GM18505 (cell line): ENCODE data around the gene PCDHGA1.
"Not testable (repeated sequence)": the region's sequence is repeated elsewhere in the genome, so short reads cannot be mapped to it uniquely, and the experiment has no call there.

Experiments used
- ATAC-seq: cut with Tn5 transposase; IDR thresholded peaks from one replicate; pipeline ENCODE4 v1.9.1; 2021; ENCODE audit not compliant: unreplicated experiment
- POLR2A ChIP-seq: IDR thresholded peaks from 4 replicates; pipeline ENCODE4 v1.6.1; 2011; ENCODE audit warnings: borderline replicate concordance; ENCODE audit not compliant: insufficient read depth, insufficient read length; ENCODE audit errors: extremely low read depth

PCDHGA1 gene

GRCh38 chr5:141330299-141331080 is at the start of gene PCDHGA1:
PCDHGA1 (plus strand) TSS chr5:141330514.
- peak; percentile 49 for ATAC-seq
- TF ChIP-seq POLR2A: no peak

GRCh38 chr5:141298376-141298775 is 31.9 kb upstream of the PCDHGA1 start:
- TF ChIP-seq POLR2A: no peak
- no peak for ATAC-seq

- no peak for ATAC-seq
- no peak for TF ChIP-seq POLR2A
Observed at GRCh38 chr5:141303756-141304155, 26.6 kb upstream of the PCDHGA1 start, which contains the start of gene SLC25A2. SLC25A2 (minus strand) TSS chr5:141304049; CDS start chr5:141303865, 184 bp downstream.

- ATAC-seq: no peak
- no peak for TF ChIP-seq POLR2A
Observed at GRCh38 chr5:141306630-141307029, 23.7 kb upstream of the PCDHGA1 start.

- no peak for TF ChIP-seq POLR2A
- no peak for ATAC-seq
Observed at GRCh38 chr5:141313711-141314110, 16.6 kb upstream of the PCDHGA1 start.

GRCh38 chr5:141316963-141317362 is 13.4 kb upstream of the PCDHGA1 start:
- not testable (repeated sequence) for ATAC-seq

GRCh38 chr5:141319202-141319601 is 11.1 kb upstream of the PCDHGA1 start:
- no peak for ATAC-seq
- TF ChIP-seq POLR2A: no peak

- no peak for ATAC-seq
- TF ChIP-seq POLR2A: no peak
Observed at GRCh38 chr5:141319699-141320098, 10.6 kb upstream of the PCDHGA1 start.

- peak; percentile 95 for ATAC-seq
- peak; percentile 98 for TF ChIP-seq POLR2A
Observed at GRCh38 chr5:141320225-141321169, 9.8 kb upstream of the PCDHGA1 start, which contains the start of gene TAF7. TAF7 (minus strand) TSS chr5:141320784; CDS start chr5:141320044, 740 bp downstream.

GRCh38 chr5:141322261-141322660 is 8.1 kb upstream of the PCDHGA1 start:
- TF ChIP-seq POLR2A: no peak
- ATAC-seq: no peak

- TF ChIP-seq POLR2A: no peak
- ATAC-seq: peak; percentile 81
Observed at GRCh38 chr5:141326088-141326854, 4.0 kb upstream of the PCDHGA1 start.

- ATAC-seq: no peak
- no peak for TF ChIP-seq POLR2A
Observed at GRCh38 chr5:141328231-141328630, 2.1 kb upstream of the PCDHGA1 start.

GRCh38 chr5:141332571-141332970 is 2.3 kb downstream of the PCDHGA1 start:
- ATAC-seq: not testable (repeated sequence)

GRCh38 chr5:141338538-141339306 is 8.4 kb downstream of the PCDHGA1 start, which contains the start of gene PCDHGA2:
PCDHGA2 (plus strand) TSS chr5:141338760.
- TF ChIP-seq POLR2A: no peak
- ATAC-seq: no peak

GRCh38 chr5:141340781-141341354 is 10.6 kb downstream of the PCDHGA1 start:
- ATAC-seq: not testable (repeated sequence)
